HG03558 (cell line): ENCODE data around the gene ZNF334.

Experiments
- ATAC-seq: cut with Tn5 transposase; IDR thresholded peaks from one replicate; pipeline ENCODE4 v1.9.1; 2021; ENCODE audit warnings: moderate number of reproducible peaks; ENCODE audit not compliant: unreplicated experiment; ENCODE audit errors: extremely low read depth

Gene ZNF334

GRCh38 chr20:46512943-46513844 lies at the start of gene ZNF334:
Gene ZNF334 (minus strand): TSS chr20:46513559. CDS start chr20:46512102, 1,457 bp downstream.
- no peak for ATAC-seq

- ATAC-seq: no peak
Measured at GRCh38 chr20:46562373-46563169, 49.2 kb upstream of the ZNF334 start.

- no peak for ATAC-seq
Measured at GRCh38 chr20:46562009-46562372, 48.6 kb upstream of the ZNF334 start.

DNA sequence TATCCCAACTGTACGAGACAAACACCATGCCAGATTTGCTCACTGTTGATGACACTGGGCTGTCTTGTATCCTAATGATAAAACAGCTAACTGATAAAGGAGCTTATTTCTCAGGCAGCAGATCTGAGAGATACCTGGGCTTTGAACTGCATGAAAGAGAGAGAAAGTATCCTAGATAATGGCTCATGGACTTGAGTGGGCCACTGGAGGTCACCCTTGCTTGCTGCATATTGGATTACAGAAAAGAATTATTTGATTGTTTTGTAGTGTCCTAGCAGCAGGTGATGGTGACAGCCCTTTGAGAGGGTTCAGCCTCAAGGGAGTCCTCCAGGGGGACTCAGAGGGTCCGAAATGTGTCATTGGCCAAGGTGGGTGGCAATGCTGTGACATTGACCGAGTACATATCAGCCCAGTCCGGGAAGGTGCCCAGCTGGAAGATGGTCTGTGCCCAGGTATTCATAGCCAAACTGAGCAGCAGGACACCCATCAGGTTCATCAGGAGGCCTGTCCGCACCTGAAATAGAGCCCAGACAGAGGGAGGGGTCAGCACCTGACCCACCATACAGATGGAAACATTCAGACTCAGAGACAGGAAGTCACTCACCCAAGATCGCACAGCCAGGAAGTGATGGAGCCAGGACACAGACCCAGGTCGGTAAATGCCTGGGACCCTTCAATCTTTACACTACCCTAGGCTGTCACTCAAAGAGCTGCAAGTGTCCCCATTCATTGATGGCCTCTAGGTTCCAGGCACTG lies 46.5 kb upstream of the ZNF334 start:
- ATAC-seq: no peak

GRCh38 chr20:46559001-46559400 lies 45.6 kb upstream of the ZNF334 start:
- ATAC-seq: no peak

- ATAC-seq: no peak
Measured at GRCh38 chr20:46558511-46558959, 45.2 kb upstream of the ZNF334 start.

- no peak for ATAC-seq
Measured at GRCh38 chr20:46557231-46557956, 44.0 kb upstream of the ZNF334 start.

DNA sequence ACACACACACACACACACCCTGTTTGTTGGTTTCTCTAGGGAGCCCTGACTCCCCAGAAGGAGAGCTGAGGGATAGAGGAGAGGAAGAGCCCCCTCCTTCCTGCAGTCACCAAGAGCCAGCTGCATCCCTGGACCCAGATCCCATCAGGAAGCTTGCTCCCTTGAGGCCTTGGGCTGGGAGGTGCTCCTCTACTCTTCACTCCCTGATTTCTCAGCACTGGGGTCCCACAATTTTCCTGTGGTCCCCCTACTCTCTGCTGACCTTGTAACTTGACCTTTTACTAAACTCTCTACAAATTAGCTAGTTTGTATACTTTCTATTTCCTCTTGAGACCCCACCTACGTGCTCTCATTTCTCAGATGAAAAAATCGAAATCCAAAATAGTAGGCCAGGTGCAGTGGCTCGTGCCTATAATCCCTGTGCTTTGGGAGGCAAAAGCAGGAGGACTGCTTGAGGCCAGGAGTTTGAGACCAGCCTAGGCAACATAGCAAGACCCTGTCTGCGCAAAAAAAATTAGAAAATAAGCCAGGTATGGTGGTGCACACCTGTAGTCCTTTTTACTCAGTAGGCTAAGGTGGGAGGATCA lies 42.1 kb upstream of the ZNF334 start:
- ATAC-seq: no peak

GRCh38 chr20:46554828-46555227 lies 41.5 kb upstream of the ZNF334 start:
- no peak for ATAC-seq

DNA sequence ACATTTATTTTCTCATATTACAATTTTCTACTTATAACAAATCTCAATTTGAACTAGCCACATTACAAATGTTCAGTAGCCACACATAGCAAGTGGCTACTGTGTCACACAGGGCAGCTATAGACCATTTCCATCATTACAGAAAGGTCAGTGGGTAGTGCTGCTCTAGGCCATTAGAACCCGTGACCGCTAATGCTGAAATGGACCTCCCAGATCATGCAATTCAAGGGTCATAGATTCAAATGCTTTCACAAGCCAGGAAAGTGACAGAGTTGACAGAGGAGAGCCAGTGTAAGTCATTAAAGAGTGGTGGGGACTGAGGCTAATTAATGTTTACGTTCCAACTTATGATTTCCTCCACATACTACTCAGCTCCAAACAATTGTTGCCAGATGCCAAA lies 40.6 kb upstream of the ZNF334 start:
- ATAC-seq: no peak

GRCh38 chr20:46552460-46553420 lies 39.4 kb upstream of the ZNF334 start:
- peak; percentile 66 for ATAC-seq

DNA sequence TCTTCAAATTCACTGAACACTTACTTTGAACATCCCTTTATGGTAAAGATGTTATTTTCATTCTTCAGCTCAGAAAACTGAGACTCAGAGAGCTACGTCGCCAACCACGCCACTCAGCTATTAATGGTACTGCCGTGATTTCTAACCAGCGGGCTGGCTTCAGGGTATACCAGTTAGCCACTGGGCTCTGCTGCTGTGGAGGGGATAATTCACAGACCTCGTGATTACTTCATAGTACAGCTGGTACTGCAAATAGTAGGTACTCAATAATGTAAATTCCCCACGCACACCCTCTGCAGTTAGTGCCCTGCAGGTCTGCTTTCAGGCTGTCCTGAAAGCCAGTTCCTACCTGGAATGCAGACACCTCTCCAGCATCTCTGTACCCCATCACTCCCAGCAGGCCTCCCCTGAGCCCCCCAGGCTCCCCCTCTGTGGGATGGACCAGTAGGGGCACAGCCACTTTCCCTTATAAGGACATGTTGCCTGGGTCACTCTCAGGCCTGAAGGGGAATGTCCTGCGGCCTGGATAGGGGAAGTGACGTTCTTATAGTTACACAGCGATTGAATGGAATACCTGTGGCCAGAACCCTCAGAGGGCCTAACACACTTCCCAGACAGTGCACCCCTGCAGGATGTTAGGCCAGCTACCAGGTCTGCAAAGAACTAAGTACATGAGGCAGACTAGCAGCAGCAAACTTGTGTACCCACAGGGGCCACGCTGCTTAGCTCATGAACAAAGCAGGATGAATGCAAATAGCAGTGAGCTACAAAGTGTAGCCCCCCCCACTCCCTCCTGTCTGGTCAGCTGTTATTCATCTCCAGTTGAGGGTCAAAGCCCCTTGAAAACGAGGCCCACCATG lies 38.4 kb upstream of the ZNF334 start:
- no peak for ATAC-seq

DNA sequence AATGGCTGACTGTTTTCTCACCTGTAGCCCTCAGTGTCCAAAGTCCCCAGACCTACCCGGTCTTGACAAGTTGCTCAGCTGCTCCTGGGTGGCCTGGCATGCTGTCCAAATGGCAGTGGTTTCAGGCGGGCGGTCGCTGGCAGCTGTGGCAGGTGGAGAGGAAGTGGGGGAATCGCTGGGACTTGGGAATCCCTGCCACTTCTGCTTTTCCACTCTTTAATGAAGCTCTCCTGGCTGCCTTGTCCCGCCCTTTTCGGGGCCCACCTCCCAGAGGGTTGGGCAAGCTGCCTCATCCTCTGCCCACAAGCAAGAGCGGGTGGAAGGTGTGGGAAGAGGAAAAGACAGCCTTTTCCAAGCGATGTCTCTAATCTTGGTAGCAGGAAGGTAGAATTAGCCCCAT lies 37.1 kb upstream of the ZNF334 start, which contains the start of gene OCSTAMP:
Gene OCSTAMP (minus strand): TSS at position 194 of the 400 bp plus-strand sequence. CDS start 94 bp downstream, at position 100.
- ATAC-seq: no peak

DNA sequence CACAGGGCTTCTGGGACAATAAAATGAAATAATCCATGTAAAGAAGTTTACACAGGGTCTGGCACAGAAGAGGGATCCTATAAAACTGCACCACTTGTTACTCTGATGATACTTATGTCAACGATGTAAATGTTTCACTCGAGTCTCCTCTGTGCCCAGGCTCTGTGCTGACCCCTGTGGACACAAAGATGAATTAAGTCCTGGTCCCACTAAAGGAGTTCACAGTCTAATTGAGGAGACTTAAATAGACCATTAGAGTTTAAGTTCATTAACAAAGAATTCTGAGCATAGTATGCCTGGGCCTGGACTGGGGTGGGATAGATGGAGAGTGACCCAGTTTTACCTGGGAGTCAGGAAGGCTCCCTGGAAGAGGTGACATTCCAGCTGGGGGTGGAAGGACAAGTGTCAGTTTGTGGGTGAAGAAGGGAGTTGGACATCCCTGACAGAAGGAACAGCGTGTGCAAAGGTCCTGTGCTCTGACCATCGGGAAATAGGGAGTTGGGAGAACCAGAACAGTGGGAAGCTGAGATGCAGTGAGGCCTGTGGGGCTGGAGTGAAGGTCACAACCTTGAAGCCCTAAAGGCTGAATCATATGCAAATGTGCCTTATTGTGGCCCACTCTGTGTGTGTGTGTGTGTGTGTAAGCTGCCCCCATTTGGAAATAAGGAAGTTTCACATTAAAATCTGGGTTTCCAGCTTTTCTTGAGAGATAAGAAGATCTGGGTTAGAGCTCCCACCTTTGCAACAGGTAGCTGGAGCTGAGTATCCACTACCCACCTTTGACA lies 36.0 kb upstream of the ZNF334 start:
- no peak for ATAC-seq

- no peak for ATAC-seq
Measured at GRCh38 chr20:46548688-46549087, 35.3 kb upstream of the ZNF334 start.

GRCh38 chr20:46547995-46548394 lies 34.6 kb upstream of the ZNF334 start:
- ATAC-seq: no peak

DNA sequence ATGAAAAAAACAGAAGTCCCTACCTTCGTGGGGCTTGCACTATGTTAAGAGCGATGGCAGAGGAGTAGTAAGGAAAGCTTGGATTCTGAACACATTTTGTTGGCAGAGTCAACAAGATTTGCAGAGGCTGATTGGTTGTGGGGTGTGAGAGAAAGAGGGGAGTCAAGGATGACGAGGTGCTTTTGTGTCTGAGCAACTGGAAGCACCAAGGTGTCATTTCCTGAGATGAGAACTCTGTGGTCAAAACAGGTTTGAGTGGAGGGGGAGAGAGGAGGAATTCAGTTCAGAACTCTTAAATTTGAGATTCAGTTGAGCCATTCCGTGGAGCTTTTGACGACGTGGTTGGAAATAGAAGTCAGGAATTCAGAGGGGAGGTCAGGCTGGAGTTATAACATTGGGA lies 33.6 kb upstream of the ZNF334 start:
- no peak for ATAC-seq
